ENCODE data around the gene CREG1.

The CREG1 gene

GRCh38 chr1:167511374-167511986, 42.1 kb downstream of the CREG1 start:
- Histone ChIP-seq H3K9me3 (ENCODE audit: control insufficient read depth, low read depth, low read length) (no peaks in the 10 kb centered on the region), H3K4me3 (ENCODE audit: low read length) (no peak overlapping the region), H3K36me3 (ENCODE audit: control insufficient read depth, low read depth, low read length) (no peaks in the 10 kb centered on the region), H3K27ac (ENCODE audit: low read length) (no peak overlapping the region), H3K27me3 (ENCODE audit: control insufficient read depth, insufficient read depth, low read length) (no peaks in the 10 kb centered on the region), H3K4me1 (ENCODE audit: control insufficient read depth, low read depth, low read length) (no peaks in the 10 kb centered on the region), H3K9ac (ENCODE audit: low read length) (no peak overlapping the region)

DNA sequence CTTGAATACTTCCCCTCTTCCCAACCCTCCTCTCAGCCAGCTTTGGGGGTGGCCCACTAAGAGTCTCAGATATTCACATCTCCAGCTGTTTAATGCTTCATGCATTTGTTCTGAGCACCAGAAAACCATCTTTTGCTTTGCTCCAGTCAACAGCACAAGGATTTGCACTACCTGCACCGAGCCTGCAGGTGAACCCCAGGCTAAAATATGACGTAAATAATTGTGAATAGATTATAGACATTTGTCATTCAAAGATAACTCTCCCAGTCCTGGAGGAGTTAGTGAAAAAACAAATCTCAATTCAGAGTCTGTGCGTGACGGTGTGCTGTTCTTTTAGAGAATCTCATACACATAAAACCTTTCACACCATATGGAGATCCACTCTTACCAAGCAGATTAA, 42.7 kb downstream of the CREG1 start:
- Histone ChIP-seq H3K4me3 (ENCODE audit: low read length) (no peak overlapping the region), H3K9ac (ENCODE audit: low read length) (no peak overlapping the region), H3K4me1 (ENCODE audit: control insufficient read depth, low read depth, low read length) (no peaks in the 10 kb centered on the region), H3K36me3 (ENCODE audit: control insufficient read depth, low read depth, low read length) (no peaks in the 10 kb centered on the region), H3K27ac (ENCODE audit: low read length) (no peak overlapping the region), H3K9me3 (ENCODE audit: control insufficient read depth, low read depth, low read length) (no peaks in the 10 kb centered on the region), H3K27me3 (ENCODE audit: control insufficient read depth, insufficient read depth, low read length) (no peaks in the 10 kb centered on the region)

- no peaks in the 10 kb centered on the region for H3K4me1 ChIP-seq (ENCODE audit: control insufficient read depth, low read depth, low read length)
Observed at GRCh38 chr1:167510244-167510643, 43.3 kb downstream of the CREG1 start.

GRCh38 chr1:167509587-167509986, 44.0 kb downstream of the CREG1 start:
- H3K9ac ChIP-seq (ENCODE audit: low read length): no peak overlapping the region
- H3K27ac ChIP-seq (ENCODE audit: low read length): no peak overlapping the region
- H3K9me3 ChIP-seq (ENCODE audit: control insufficient read depth, low read depth, low read length): no peaks in the 10 kb centered on the region
- no peaks in the 10 kb centered on the region for H3K27me3 ChIP-seq (ENCODE audit: control insufficient read depth, insufficient read depth, low read length)
- H3K36me3 ChIP-seq (ENCODE audit: control insufficient read depth, low read depth, low read length): no peaks in the 10 kb centered on the region
- no peaks in the 10 kb centered on the region for H3K4me1 ChIP-seq (ENCODE audit: control insufficient read depth, low read depth, low read length)
- no peak overlapping the region for H3K4me3 ChIP-seq (ENCODE audit: low read length)

More at GRCh38 chr1:167510244-167510643, 43.3 kb downstream of the CREG1 start:
- H3K27ac ChIP-seq (ENCODE audit: low read length): no peak overlapping the region
- no peaks in the 10 kb centered on the region for H3K27me3 ChIP-seq (ENCODE audit: control insufficient read depth, insufficient read depth, low read length)
- no peak overlapping the region for H3K9ac ChIP-seq (ENCODE audit: low read length)
- H3K9me3 ChIP-seq (ENCODE audit: control insufficient read depth, low read depth, low read length): no peaks in the 10 kb centered on the region
- no peak overlapping the region for H3K4me3 ChIP-seq (ENCODE audit: low read length)
- H3K36me3 ChIP-seq (ENCODE audit: control insufficient read depth, low read depth, low read length): no peaks in the 10 kb centered on the region

DNA sequence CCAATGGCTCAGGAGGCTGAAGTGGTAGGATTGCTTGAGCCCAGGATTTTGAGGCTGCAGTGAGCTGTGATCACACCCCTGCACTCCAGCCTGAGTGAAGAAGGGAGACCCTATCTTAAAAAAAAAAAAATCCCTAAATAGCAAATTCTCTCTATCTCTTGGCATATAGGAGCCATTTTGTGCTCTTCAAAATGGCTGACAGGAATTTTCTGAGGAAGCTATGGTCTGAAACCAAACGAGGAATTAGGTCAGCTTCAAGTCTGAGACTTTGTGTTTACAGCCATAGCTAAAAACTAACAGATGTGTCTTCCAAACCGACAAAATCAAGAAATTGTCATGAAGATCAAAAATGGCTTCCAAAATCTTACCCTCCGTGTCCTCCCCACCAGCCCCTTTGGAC, 45.8 kb downstream of the CREG1 start:
- H3K4me1 ChIP-seq (ENCODE audit: control insufficient read depth, low read depth, low read length): peaks cover 17% of the 10 kb centered on the region
- H3K36me3 ChIP-seq (ENCODE audit: control insufficient read depth, low read depth, low read length): no peaks in the 10 kb centered on the region
- no peak overlapping the region for H3K9ac ChIP-seq (ENCODE audit: low read length)
- H3K27me3 ChIP-seq (ENCODE audit: control insufficient read depth, insufficient read depth, low read length): no peaks in the 10 kb centered on the region
- no peak overlapping the region for H3K4me3 ChIP-seq (ENCODE audit: low read length)
- no peaks in the 10 kb centered on the region for H3K9me3 ChIP-seq (ENCODE audit: control insufficient read depth, low read depth, low read length)
- no peak overlapping the region for H3K27ac ChIP-seq (ENCODE audit: low read length)

- Histone ChIP-seq H3K27me3 (ENCODE audit: control insufficient read depth, insufficient read depth, low read length) (no peaks in the 10 kb centered on the region), H3K9me3 (ENCODE audit: control insufficient read depth, low read depth, low read length) (no peaks in the 10 kb centered on the region), H3K27ac (ENCODE audit: low read length) (no peak overlapping the region), H3K36me3 (ENCODE audit: control insufficient read depth, low read depth, low read length) (no peaks in the 10 kb centered on the region), H3K9ac (ENCODE audit: low read length) (no peak overlapping the region), H3K4me1 (ENCODE audit: control insufficient read depth, low read depth, low read length) (peaks cover 24% of the 10 kb centered on the region), H3K4me3 (ENCODE audit: low read length) (no peak overlapping the region)
Observed at GRCh38 chr1:167504467-167504827, 49.1 kb downstream of the CREG1 start.

GRCh38 chr1:167503626-167504466, 49.7 kb downstream of the CREG1 start:
- no peaks in the 10 kb centered on the region for H3K36me3 ChIP-seq (ENCODE audit: control insufficient read depth, low read depth, low read length)
- H3K27ac ChIP-seq (ENCODE audit: low read length): no peak overlapping the region
- no peaks in the 10 kb centered on the region for H3K9me3 ChIP-seq (ENCODE audit: control insufficient read depth, low read depth, low read length)
- H3K27me3 ChIP-seq (ENCODE audit: control insufficient read depth, insufficient read depth, low read length): no peaks in the 10 kb centered on the region
- H3K4me1 ChIP-seq (ENCODE audit: control insufficient read depth, low read depth, low read length): peaks cover 24% of the 10 kb centered on the region
- no peak overlapping the region for H3K4me3 ChIP-seq (ENCODE audit: low read length)
- no peak overlapping the region for H3K9ac ChIP-seq (ENCODE audit: low read length)

- Histone ChIP-seq H3K4me3 (ENCODE audit: low read length) (no peak overlapping the region), H3K9me3 (ENCODE audit: control insufficient read depth, low read depth, low read length) (no peaks in the 10 kb centered on the region), H3K27ac (ENCODE audit: low read length) (no peak overlapping the region), H3K36me3 (ENCODE audit: control insufficient read depth, low read depth, low read length) (no peaks in the 10 kb centered on the region), H3K4me1 (ENCODE audit: control insufficient read depth, low read depth, low read length) (peaks cover 24% of the 10 kb centered on the region), H3K27me3 (ENCODE audit: control insufficient read depth, insufficient read depth, low read length) (no peaks in the 10 kb centered on the region), H3K9ac (ENCODE audit: low read length) (no peak overlapping the region)
Observed at GRCh38 chr1:167502719-167503462, 50.7 kb downstream of the CREG1 start.

- Histone ChIP-seq H3K9ac (ENCODE audit: low read length) (no peak overlapping the region), H3K27ac (ENCODE audit: low read length) (no peak overlapping the region), H3K9me3 (ENCODE audit: control insufficient read depth, low read depth, low read length) (no peaks in the 10 kb centered on the region), H3K36me3 (ENCODE audit: control insufficient read depth, low read depth, low read length) (no peaks in the 10 kb centered on the region), H3K4me3 (ENCODE audit: low read length) (no peak overlapping the region), H3K4me1 (ENCODE audit: control insufficient read depth, low read depth, low read length) (peaks cover 24% of the 10 kb centered on the region), H3K27me3 (ENCODE audit: control insufficient read depth, insufficient read depth, low read length) (no peaks in the 10 kb centered on the region)
Observed at GRCh38 chr1:167502192-167502551, 51.4 kb downstream of the CREG1 start.

- no peak overlapping the region for H3K27ac ChIP-seq (ENCODE audit: low read length)
- H3K27me3 ChIP-seq (ENCODE audit: control insufficient read depth, insufficient read depth, low read length): no peaks in the 10 kb centered on the region
- no peak overlapping the region for H3K9ac ChIP-seq (ENCODE audit: low read length)
- no peaks in the 10 kb centered on the region for H3K9me3 ChIP-seq (ENCODE audit: control insufficient read depth, low read depth, low read length)
- H3K4me1 ChIP-seq (ENCODE audit: control insufficient read depth, low read depth, low read length): peaks cover 24% of the 10 kb centered on the region
- no peaks in the 10 kb centered on the region for H3K36me3 ChIP-seq (ENCODE audit: control insufficient read depth, low read depth, low read length)
- no peak overlapping the region for H3K4me3 ChIP-seq (ENCODE audit: low read length)
Observed at GRCh38 chr1:167501515-167502191, 51.9 kb downstream of the CREG1 start.

GRCh38 chr1:167500283-167500860, 53.2 kb downstream of the CREG1 start:
- peaks cover 24% of the 10 kb centered on the region for H3K4me1 ChIP-seq (ENCODE audit: control insufficient read depth, low read depth, low read length)
- no peak overlapping the region for H3K27ac ChIP-seq (ENCODE audit: low read length)
- H3K9me3 ChIP-seq (ENCODE audit: control insufficient read depth, low read depth, low read length): no peaks in the 10 kb centered on the region
- no peaks in the 10 kb centered on the region for H3K27me3 ChIP-seq (ENCODE audit: control insufficient read depth, insufficient read depth, low read length)
- H3K4me3 ChIP-seq (ENCODE audit: low read length): no peak overlapping the region
- H3K36me3 ChIP-seq (ENCODE audit: control insufficient read depth, low read depth, low read length): no peaks in the 10 kb centered on the region
- H3K9ac ChIP-seq (ENCODE audit: low read length): no peak overlapping the region

All from iPS-18a (cell line).